NCI-H2227 (cell line): Measurements from ENCODE around the gene PELO.
A peak's percentile ranks its signal among the peaks of the same experiment; 100 is the strongest.

Experiments
- DNase-seq: peaks from one replicate; lab custom pipeline; 2025; ENCODE audit not compliant: unreplicated experiment; lab: John Stamatoyannopoulos, UW

The PELO gene

DNA sequence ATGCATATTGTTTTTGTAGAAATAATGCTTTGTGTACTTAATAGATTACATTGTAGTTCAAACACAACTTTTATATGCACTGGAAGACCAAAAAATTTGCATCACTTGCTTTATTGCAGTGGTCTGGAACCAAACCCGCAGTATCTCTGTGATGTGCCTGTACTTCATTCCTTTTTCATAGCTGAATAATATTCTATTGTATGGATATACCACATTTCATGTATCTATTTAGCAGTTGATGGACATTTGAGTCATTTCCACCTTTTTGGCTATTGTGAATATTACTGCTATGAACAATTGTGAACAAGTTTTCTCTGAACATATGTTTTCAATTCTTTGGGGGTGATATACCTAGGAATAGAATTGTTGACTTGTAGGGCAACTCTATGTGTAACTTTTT lies 40.1 kb downstream of the PELO start:
- no peak for DNase-seq

DNA sequence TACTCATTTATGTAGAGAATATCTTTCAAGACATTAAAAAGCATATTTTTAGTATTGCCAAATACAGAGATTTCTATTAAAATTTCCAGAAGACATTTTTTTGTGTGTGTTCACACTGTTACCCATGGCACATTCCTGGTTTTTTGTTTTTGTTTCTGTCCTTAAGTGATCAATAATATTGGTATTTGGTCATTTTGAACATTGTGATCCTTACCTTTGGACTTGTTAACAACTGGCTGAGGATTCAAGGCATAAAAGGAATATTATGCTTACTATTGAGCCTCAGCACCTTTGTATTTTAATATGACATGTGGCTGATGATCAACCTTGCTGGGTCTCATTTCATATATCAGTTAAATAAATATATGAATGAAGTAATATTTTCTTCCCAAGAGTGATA lies 41.9 kb downstream of the PELO start:
- DNase-seq, result no peak

DNA sequence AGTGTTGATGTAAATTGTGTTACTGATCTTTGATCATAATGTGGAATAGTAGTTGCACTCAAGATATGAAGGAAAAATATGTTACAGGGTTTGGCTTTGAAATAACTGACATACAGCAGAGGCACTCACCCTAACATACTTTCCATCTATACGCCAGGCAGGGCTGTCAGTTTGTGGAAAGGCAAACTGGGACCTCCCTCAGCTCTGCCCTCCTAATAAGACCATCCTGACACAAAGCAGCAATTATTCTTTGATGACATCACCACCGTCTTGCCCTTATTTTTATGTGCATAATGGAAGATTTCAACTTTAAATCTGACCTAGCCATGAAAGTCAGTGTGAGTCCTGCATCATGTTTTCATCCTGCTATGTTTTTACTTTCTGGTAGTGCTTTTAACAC lies 42.9 kb downstream of the PELO start:
- DNase-seq, result no peak

DNA sequence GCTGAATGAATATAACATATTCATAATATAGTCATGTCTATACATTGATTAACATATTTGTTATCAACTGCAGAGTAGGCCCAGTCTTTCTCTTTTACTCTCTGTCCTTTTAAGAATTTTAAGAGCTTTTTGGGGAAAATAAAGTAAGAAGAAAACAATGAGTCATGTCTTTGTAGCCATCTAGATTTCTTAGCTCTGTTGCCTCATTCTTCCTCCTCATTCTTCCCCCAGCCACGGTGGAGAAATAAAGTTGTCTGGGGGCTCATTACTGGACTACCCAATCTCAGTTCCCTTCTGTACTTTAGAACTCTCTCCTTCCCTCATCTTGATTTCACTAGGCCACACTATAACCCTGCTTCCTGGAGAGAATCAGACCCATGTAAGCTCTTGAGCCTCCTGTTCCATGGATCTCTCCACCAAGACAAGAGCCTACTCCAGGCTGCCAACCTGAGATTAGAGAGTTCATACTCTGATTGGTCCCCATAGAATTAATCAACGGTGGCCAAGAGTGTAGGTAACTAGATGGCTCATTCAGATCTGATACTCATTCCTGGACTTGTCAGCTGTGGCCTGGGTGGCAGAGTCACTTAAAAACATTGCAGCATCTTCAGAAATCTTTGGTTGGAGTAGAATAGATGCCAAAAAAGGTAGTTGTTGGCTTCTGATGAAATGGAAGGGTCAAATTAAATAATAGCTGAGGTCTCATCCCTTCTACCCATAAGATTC lies 44.2 kb downstream of the PELO start:
- DNase-seq, result no peak

DNA sequence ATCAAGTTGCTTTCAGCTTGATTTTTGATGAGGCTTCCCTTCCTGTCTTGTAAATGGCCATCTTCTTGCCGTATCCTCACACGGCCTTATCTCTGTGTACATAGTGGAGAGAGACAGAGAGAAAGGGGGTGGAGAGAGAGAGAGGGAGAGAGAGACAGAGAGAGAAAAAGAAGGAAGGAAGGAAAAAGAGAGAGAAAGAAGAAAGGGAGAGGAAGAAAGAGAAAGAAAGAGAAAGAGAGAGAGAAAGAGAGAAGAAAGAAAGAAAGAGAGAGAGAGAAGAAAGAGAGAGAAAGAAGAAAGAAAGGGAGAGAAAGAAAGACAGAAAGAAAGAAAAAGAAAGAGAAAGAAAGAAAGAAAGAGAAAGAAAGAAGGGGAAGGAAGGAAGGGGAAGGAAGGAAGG lies 46.6 kb downstream of the PELO start:
- no peak for DNase-seq

DNA sequence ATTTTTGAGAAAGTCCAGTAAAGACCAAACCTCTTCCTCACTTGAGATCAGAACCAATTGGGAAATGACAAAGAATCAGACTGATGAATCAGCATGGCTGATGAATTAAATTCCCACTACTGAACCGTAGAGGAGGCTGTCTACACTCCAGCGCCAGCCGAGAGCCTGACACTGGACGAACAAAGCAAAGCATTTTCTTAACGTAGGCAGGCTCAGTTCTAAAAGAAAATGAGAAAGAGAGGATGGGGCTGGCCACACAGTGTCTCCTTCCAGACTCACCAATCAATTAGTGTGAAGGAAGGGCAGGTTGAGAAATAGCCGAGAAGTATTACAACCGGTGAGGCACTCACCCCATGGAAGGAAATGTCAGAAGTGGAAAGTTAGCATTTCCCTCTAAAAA lies 49.4 kb downstream of the PELO start:
- peak; percentile 28 for DNase-seq
